Right cardiac atrium (tissue), 5 donors: ENCODE data around the gene OR14I1. TPM values are rescaled to one million over a fixed set of nuclear protein-coding genes. Genes with fewer than 3 reads are reported as not detected.

Experiments used
- ATAC-seq, 2 donors: fragments of 200-7000 bp; cut with Tn5 transposase; one replicate each; pipeline versions ENCODE4 v1.8.0 to v1.9.1; 2020; ENCODE audit warnings: moderate library complexity in 2 of 2, mild to moderate bottlenecking in 1 of 2
- DNase-seq, 3 donors: peaks; one replicate each; pipeline ENCODE4 v3.0.0-alpha.2; 2020
- H3K27ac ChIP-seq: one replicate; pipeline ENCODE4 v1.5.1; 2013; ENCODE audit warnings: mild to moderate bottlenecking, low read length, control low read depth, moderate library complexity
- H3K27me3 ChIP-seq: one replicate; pipeline ENCODE4 v1.6.1; 2013; ENCODE audit not compliant: control insufficient read depth, insufficient read depth
- H3K4me1 ChIP-seq: one replicate; pipeline ENCODE4 v1.6.1; 2013; ENCODE audit warnings: low read length; ENCODE audit not compliant: control insufficient read depth, insufficient read depth
- H3K4me3 ChIP-seq: one replicate; pipeline ENCODE4 v1.5.1; 2013; ENCODE audit warnings: low read length, control low read depth
- H3K9me3 ChIP-seq: one replicate; pipeline ENCODE4 v1.6.1; 2013; ENCODE audit warnings: low read length; ENCODE audit not compliant: control insufficient read depth
- WGBS: extraction: QIAGEN DNeasy Blood & Tissue Kit; methylation state at CpG from one replicate; pipeline ENCODE4 v1.1.7; 2013; 5-methylcytosine and 5-hydroxymethylcytosine counted together
- intact Hi-C, 4 donors: fragments of 100-400 bp; cut with DNase I; formaldehyde crosslinking; loops; one replicate each; pipeline versions ENCODE4 v1.11.0 to v1.14.0; 2022 to 2023
- polyA plus RNA-seq: library from polyadenylated mRNA; stranded (reverse); fragments of 200-250 nt; gene quantifications from one replicate; pipeline ENCODE4 v1.2.3, GENCODE V29; 2013
- total RNA-seq, 4 donors: library from RNA; stranded (reverse); fragmentation: NEBNext Ultra II Directional; extraction: Animal tissue kit (Norgen Biotek cat#: 25700); gene quantifications; one replicate each; pipeline ENCODE4 v1.2.1, GENCODE V29; 2021
- donor health status: healthy with polysubstance abuse.
- donor health status: DM: no; HTN: yes; CAD: no.
- donor health status: DM: no; HTN: no; CAD: no.
- donor health status: DM: no; HTN: yes; CAD: no; lungs with severe emphysema.
- donor health status: DM: yes; HTN: yes; CAD: no.

OR14I1 gene
- total and polyA plus RNA-seq, 5 donors, result not detected

GRCh38 chr1:248714248-248714647, 11.7 kb upstream of the OR14I1 start:
- intact Hi-C loops, result no loop called here
- Histone ChIP-seq H3K27me3 (no peaks in the 10 kb centered on the region), H3K27ac (no peak overlapping the region), H3K4me3 (no peak overlapping the region), H3K9me3 (no peaks in the 10 kb centered on the region), H3K4me1 (no peaks in the 10 kb centered on the region)
- 34% methylated on average over 3 of the region's 3 CpGs for WGBS
- DNase-seq, result no peak
- no peak for ATAC-seq

- ATAC-seq (no peak), DNase-seq (no peak)
- intact Hi-C loops, result no loop called here
- Histone ChIP-seq H3K27me3 (no peaks in the 10 kb centered on the region), H3K4me1 (no peaks in the 10 kb centered on the region), H3K9me3 (no peaks in the 10 kb centered on the region), H3K4me3 (no peak overlapping the region), H3K27ac (no peak overlapping the region)
- 69% methylated on average over 4 of the region's 4 CpGs for whole genome bisulfite sequencing
Measured at GRCh38 chr1:248710305-248710900, 7.8 kb upstream of the OR14I1 start.

DNA sequence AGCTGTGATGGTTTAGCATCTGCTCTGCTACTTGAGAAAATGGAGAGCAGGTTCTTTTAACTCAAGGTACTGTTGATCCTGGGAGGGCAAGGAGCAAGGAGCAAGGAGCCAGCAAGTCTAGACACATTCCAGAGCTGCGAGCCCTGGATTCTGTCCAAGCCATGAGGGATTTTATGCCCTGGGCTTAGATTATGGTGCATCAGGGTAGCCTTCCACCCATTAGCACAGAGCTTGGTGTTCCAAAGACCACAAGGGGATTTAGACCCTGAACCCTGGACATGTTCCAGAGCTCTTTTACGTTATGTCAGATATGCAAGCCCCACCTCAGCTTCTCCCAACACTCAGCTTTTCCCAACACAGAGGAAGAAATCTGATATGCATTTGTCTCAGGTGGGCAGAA, 2.0 kb upstream of the OR14I1 start:
- Histone ChIP-seq H3K27ac (no peak overlapping the region), H3K4me3 (no peak overlapping the region), H3K9me3 (no peaks in the 10 kb centered on the region), H3K27me3 (no peaks in the 10 kb centered on the region), H3K4me1 (no peaks in the 10 kb centered on the region)
- intact Hi-C loops, result no loop called here
- DNase-seq (no peak), ATAC-seq (no peak)
- 46% methylated on average over 2 of the region's 2 CpGs for WGBS

- no peak overlapping the region for H3K27ac ChIP-seq
- 64% methylated on average over 2 of the region's 2 CpGs for WGBS
- no peak for ATAC-seq
- H3K4me3 ChIP-seq, result no peak overlapping the region
- H3K4me1 ChIP-seq, result no peaks in the 10 kb centered on the region
- no peak for DNase-seq
- intact Hi-C loops, result no loop called here
- H3K27me3 ChIP-seq, result no peaks in the 10 kb centered on the region
- H3K9me3 ChIP-seq, result no peaks in the 10 kb centered on the region
Measured at GRCh38 chr1:248703674-248704073, 1.1 kb upstream of the OR14I1 start.

DNA sequence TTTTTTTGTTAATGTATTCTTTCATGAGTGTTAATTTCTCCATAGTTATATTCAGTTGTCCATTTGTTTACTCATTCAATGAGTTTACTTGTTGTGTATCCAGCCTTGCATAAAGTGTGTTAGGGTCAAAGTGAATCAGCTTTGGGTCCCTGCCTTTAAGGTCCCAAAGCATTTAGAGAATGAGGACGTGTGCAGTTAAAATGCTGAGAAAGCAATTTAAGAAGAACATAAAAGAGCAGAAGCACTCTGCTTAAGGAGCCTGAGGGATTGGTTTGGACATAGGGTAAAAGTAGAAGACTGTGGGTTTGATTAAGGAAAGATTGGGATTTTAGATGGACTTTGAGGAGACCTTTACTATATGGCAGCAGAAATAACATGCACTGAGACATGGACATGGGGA, 3.5 kb downstream of the OR14I1 start:
- Histone ChIP-seq H3K27ac (no peak overlapping the region), H3K4me3 (no peak overlapping the region), H3K9me3 (no peaks in the 10 kb centered on the region), H3K4me1 (no peaks in the 10 kb centered on the region), H3K27me3 (no peaks in the 10 kb centered on the region)
- no peak for DNase-seq
- 42% methylated on average over 1 of the region's 1 CpG for WGBS
- intact Hi-C loops, result no loop called here
- ATAC-seq, result no peak

GRCh38 chr1:248697907-248698306, 4.7 kb downstream of the OR14I1 start:
- intact Hi-C loops, result no loop called here
- no peak overlapping the region for H3K27ac ChIP-seq
- no peaks in the 10 kb centered on the region for H3K27me3 ChIP-seq
- no peak overlapping the region for H3K4me3 ChIP-seq
- H3K4me1 ChIP-seq, result no peaks in the 10 kb centered on the region
- H3K9me3 ChIP-seq, result no peaks in the 10 kb centered on the region
- 76% methylated on average over 6 of the region's 6 CpGs for WGBS
- ATAC-seq (no peak), DNase-seq (no peak)

GRCh38 chr1:248696774-248697173, 5.8 kb downstream of the OR14I1 start:
- no peaks in the 10 kb centered on the region for H3K27me3 ChIP-seq
- intact Hi-C loops, result no loop called here
- DNase-seq (no peak), ATAC-seq (no peak)
- no peak overlapping the region for H3K27ac ChIP-seq
- no peak overlapping the region for H3K4me3 ChIP-seq
- H3K4me1 ChIP-seq, result no peaks in the 10 kb centered on the region
- 78% methylated on average over 3 of the region's 3 CpGs for WGBS
- H3K9me3 ChIP-seq, result no peaks in the 10 kb centered on the region

GRCh38 chr1:248696261-248696660, 6.3 kb downstream of the OR14I1 start:
- WGBS, result 57% methylated on average over 3 of the region's 3 CpGs
- Histone ChIP-seq H3K27me3 (no peaks in the 10 kb centered on the region), H3K4me1 (no peaks in the 10 kb centered on the region), H3K4me3 (no peak overlapping the region), H3K27ac (no peak overlapping the region), H3K9me3 (no peaks in the 10 kb centered on the region)
- DNase-seq (peak in 1 of 3 donors; percentile 53), ATAC-seq (no peak)
- intact Hi-C loops, result no loop called here

- WGBS, result 84% methylated on average over 13 of the region's 13 CpGs
- intact Hi-C loops, result no loop called here
- DNase-seq (no peak), ATAC-seq (no peak)
- Histone ChIP-seq H3K4me1 (no peaks in the 10 kb centered on the region), H3K9me3 (no peaks in the 10 kb centered on the region), H3K27me3 (no peaks in the 10 kb centered on the region), H3K27ac (no peak overlapping the region), H3K4me3 (no peak overlapping the region)
Measured at GRCh38 chr1:248695451-248696132, 7.0 kb downstream of the OR14I1 start.

DNA sequence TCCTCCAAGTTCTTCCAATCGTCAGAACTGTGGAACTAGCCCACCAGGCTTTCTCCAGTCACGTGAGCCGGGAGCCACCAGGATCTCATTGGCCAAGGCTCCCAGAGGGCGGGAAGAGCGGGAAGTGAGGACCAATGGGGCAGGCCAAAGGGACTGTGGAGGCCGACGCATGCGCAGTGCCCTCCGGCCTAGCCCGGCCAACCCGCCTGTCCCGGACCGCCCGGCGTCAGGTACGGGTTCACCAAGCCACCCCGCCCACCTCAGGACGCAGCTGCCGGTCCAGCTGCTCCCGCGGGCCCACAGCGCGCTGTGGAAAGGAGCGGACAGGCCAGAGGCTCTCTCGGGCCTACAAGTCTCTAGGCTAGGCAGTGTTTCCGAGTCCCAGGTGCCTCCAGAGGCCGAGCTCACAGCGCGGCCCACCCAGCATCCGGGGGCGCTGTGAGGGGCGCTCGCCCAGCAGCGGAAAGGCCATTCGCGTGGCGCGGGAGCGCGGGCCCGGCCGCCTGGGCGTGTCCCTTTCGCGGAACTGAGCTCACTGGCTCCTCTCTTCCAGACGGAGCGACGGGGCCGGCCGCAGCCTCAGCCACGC, 10.9 kb downstream of the OR14I1 start:
- ATAC-seq (no peak), DNase-seq (peak in 1 of 3 donors; percentile 40)
- no peaks in the 10 kb centered on the region for H3K27me3 ChIP-seq
- H3K27ac ChIP-seq, result no peak overlapping the region
- H3K4me3 ChIP-seq, result no peak overlapping the region
- intact Hi-C loops, result no loop called here
- no peaks in the 10 kb centered on the region for H3K4me1 ChIP-seq
- no peaks in the 10 kb centered on the region for H3K9me3 ChIP-seq
- 76% methylated on average over 51 of the region's 51 CpGs for WGBS

GRCh38 chr1:248688527-248689298, 13.9 kb downstream of the OR14I1 start:
- H3K9me3 ChIP-seq, result no peaks in the 10 kb centered on the region
- ATAC-seq (no peak), DNase-seq (no peak)
- H3K4me3 ChIP-seq, result no peak overlapping the region
- intact Hi-C loops, result no loop called here
- no peaks in the 10 kb centered on the region for H3K4me1 ChIP-seq
- WGBS, result 81% methylated on average over 4 of the region's 4 CpGs
- no peaks in the 10 kb centered on the region for H3K27me3 ChIP-seq
- H3K27ac ChIP-seq, result no peak overlapping the region
